Caco-2 (cell line): Measurements from ENCODE around the gene TUBA1C. TPM values are rescaled to one million over a fixed set of nuclear protein-coding genes. Genes with fewer than 3 reads are reported as not detected.

Experiments used
- BruUV-seq: library from RNA; stranded (reverse); fragments of 400-500 nt; replicated peaks from 2 replicates; lab custom pipeline; 2021; lab: Mats Ljungman, UMichigan
- CTCF ChIA-PET: fragments of 300-600 bp; sonication (Branson Sonifier 250); formaldehyde crosslinking; loops from one replicate; lab custom pipeline; 2022; ENCODE audit warnings: antibody characterized with exemption; lab: Charles Lee
- POLR2A ChIA-PET: fragments of 300-600 bp; sonication (Branson Sonifier 250); formaldehyde crosslinking; loops from one replicate; lab custom pipeline; 2022; ENCODE audit warnings: antibody characterized with exemption; lab: Charles Lee
- DNase-seq, 2 experiments: peaks; one replicate each; pipeline versions ENCODE4 v3.0.0 to v3.0.0-alpha.2; 2020 to 2022
- H3K27me3 ChIP-seq: replicated peaks from 2 replicates; pipeline ENCODE4 v1.6.0; 2011; ENCODE audit warnings: low read length; ENCODE audit not compliant: control insufficient read depth, insufficient read depth
- H3K36me3 ChIP-seq: 2 replicates; pipeline ENCODE4 v1.5.1; 2011; ENCODE audit warnings: low read length; ENCODE audit not compliant: control insufficient read depth, insufficient read depth
- H3K4me1 ChIP-seq: fragments of 250-450 bp; sonication (Bioruptor Pico); 2 replicates; pipeline ENCODE4 v1.5.1; 2020; ENCODE audit warnings: mild to moderate bottlenecking
- H3K4me3 ChIP-seq: 2 replicates; pipeline ENCODE4 v1.5.1; 2011; ENCODE audit warnings: low read depth, mild to moderate bottlenecking, control low read depth, low read length
- H3K9me3 ChIP-seq: fragments of 250-450 bp; sonication (Bioruptor Pico); 2 replicates; pipeline ENCODE4 v1.5.1; 2020; ENCODE audit warnings: mild to moderate bottlenecking, moderate library complexity
- H3K27ac Mint-ChIP-seq: one replicate; pipeline ENCODE4 v1.8.0; 2022; ENCODE audit warnings: mixed read lengths; ENCODE audit not compliant: unreplicated experiment
- H3K27me3 Mint-ChIP-seq: one replicate; pipeline ENCODE4 v1.8.0; 2022; ENCODE audit warnings: mixed read lengths; ENCODE audit not compliant: insufficient read depth, unreplicated experiment
- H3K36me3 Mint-ChIP-seq: one replicate; pipeline ENCODE4 v1.8.0; 2022; ENCODE audit warnings: mild to moderate bottlenecking, mixed read lengths; ENCODE audit not compliant: insufficient read depth, unreplicated experiment
- H3K4me1 Mint-ChIP-seq: one replicate; pipeline ENCODE4 v1.8.0; 2022; ENCODE audit warnings: low read depth, mixed read lengths; ENCODE audit not compliant: unreplicated experiment
- H3K4me3 Mint-ChIP-seq: one replicate; pipeline ENCODE4 v1.8.0; 2022; ENCODE audit warnings: mild to moderate bottlenecking, moderate library complexity, mixed read lengths; ENCODE audit not compliant: unreplicated experiment
- H3K9me3 Mint-ChIP-seq: one replicate; pipeline ENCODE4 v1.8.0; 2022; ENCODE audit warnings: mixed read lengths; ENCODE audit not compliant: unreplicated experiment
- intact Hi-C: fragments of 100-400 bp; cut with micrococcal nuclease; formaldehyde crosslinking; loops from one replicate; pipeline ENCODE4 v1.10.0; 2022; ENCODE audit not compliant: unreplicated experiment
- total RNA-seq: library from RNA; stranded (reverse); gene quantifications from 2 replicates; pipeline ENCODE4 v1.2.3, GENCODE V29; 2022
- TF ChIP-seq, protein P1 (sequence below), 2 experiments: fragments of 200-600 bp in 1 of 2; IDR thresholded peaks; 1 replicate in 1 of 2; 2 replicates in 1 of 2; pipeline versions ENCODE4 v1.5.1 to v1.8.0; 2011 to 2022; ENCODE audit warnings: antibody characterized with exemption in 1 of 2, control low read depth in 1 of 2, inconsistent platforms in 1 of 2, low read depth in 1 of 2, low read length in 1 of 2, mild to moderate bottlenecking in 1 of 2, moderate library complexity in 1 of 2; ENCODE audit not compliant: insufficient read depth in 1 of 2, severe bottlenecking in 1 of 2, unreplicated experiment in 1 of 2

The TUBA1C gene
- total RNA-seq, 1 experiment from 2014 or later: 638 TPM

DNA sequence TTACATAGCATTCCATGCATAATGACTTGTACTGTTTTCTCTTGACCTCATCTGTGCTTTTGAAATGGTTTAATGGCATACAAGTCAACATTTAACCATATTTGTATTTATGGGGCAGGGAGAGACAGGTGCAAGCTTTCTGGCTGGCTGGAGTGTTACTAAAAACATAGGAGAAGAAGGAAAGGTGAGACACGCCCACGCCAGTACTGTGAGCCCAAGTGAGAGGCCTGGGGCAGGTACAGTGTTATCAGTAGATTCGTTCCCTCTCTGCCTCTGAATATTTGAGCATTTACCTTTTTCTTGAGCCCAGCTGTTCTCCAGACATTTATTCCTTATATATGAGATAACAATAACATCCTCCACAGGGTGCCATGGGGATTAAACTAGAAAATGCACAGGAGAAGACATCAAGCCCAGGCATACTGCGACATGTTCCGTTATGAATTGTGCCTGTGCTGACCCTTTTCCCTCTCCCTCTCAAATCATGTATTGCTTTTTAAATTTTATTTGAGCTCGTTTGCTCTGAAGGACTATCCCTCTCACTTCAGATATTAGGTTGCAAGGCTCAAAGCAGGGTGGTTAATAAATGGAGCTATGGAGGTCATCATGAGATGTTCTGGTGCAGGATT, 34.6 kb upstream of the TUBA1C start:
- intact Hi-C loops: no loop called here
- no peak overlapping the region for H3K4me3 Mint-ChIP-seq
- H3K9me3 ChIP-seq: no peaks in the 10 kb centered on the region
- H3K4me1 Mint-ChIP-seq: peaks cover 13% of the 10 kb centered on the region
- no peak overlapping the region for H3K27ac Mint-ChIP-seq
- no peaks in the 10 kb centered on the region for H3K9me3 Mint-ChIP-seq
- DNase-seq: no peak
- TF ChIP-seq, protein P1, sequence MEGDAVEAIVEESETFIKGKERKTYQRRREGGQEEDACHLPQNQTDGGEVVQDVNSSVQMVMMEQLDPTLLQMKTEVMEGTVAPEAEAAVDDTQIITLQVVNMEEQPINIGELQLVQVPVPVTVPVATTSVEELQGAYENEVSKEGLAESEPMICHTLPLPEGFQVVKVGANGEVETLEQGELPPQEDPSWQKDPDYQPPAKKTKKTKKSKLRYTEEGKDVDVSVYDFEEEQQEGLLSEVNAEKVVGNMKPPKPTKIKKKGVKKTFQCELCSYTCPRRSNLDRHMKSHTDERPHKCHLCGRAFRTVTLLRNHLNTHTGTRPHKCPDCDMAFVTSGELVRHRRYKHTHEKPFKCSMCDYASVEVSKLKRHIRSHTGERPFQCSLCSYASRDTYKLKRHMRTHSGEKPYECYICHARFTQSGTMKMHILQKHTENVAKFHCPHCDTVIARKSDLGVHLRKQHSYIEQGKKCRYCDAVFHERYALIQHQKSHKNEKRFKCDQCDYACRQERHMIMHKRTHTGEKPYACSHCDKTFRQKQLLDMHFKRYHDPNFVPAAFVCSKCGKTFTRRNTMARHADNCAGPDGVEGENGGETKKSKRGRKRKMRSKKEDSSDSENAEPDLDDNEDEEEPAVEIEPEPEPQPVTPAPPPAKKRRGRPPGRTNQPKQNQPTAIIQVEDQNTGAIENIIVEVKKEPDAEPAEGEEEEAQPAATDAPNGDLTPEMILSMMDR (IDR thresholded peaks at IDR 0.05; ENCODE audit: insufficient read depth in 1 of 2, low read depth in 1 of 2, low read length in 1 of 2, severe bottlenecking in 1 of 2, unreplicated experiment in 1 of 2): no peak
- H3K27me3 ChIP-seq: no peaks in the 10 kb centered on the region
- peaks cover 7% of the 10 kb centered on the region for H3K36me3 Mint-ChIP-seq
- ChIA-PET CTCF (interaction anchor here (1.3 kb wide), 1 partner anchor 142 kb away, joined by 3 read pairs; no protein-coding TSS in a partner anchor), POLR2A (no interaction called here)
- no peaks in the 10 kb centered on the region; the same call in 1 of the 2 replicates for H3K4me1 ChIP-seq
- H3K27me3 Mint-ChIP-seq: peaks cover 2% of the 10 kb centered on the region
- H3K36me3 ChIP-seq: no peaks in the 10 kb centered on the region
- no TSS peak for BruUV-seq
- no peak overlapping the region for H3K4me3 ChIP-seq

GRCh38 chr12:49230805-49231194, 34.1 kb upstream of the TUBA1C start:
- DNase-seq: no peak
- BruUV-seq: no TSS peak
- Mint-ChIP-seq H3K4me1 (peaks cover 13% of the 10 kb centered on the region), H3K36me3 (peaks cover 7% of the 10 kb centered on the region), H3K27me3 (peaks cover 2% of the 10 kb centered on the region), H3K27ac (no peak overlapping the region), H3K9me3 (no peaks in the 10 kb centered on the region), H3K4me3 (no peak overlapping the region)
- intact Hi-C loops: no loop called here
- Histone ChIP-seq H3K36me3 (no peaks in the 10 kb centered on the region), H3K4me1 (no peaks in the 10 kb centered on the region; the same call in 1 of the 2 replicates), H3K9me3 (no peaks in the 10 kb centered on the region), H3K4me3 (no peak overlapping the region), H3K27me3 (no peaks in the 10 kb centered on the region)
- ChIA-PET POLR2A (no interaction called here), CTCF (interaction anchor here (1.3 kb wide), 1 partner anchor 142 kb away, joined by 3 read pairs; no protein-coding TSS in a partner anchor)
- TF ChIP-seq, protein P1 (IDR thresholded peaks at IDR 0.05; ENCODE audit: insufficient read depth in 1 of 2, low read depth in 1 of 2, low read length in 1 of 2, severe bottlenecking in 1 of 2, unreplicated experiment in 1 of 2): no peak

- H3K27me3 ChIP-seq: no peaks in the 10 kb centered on the region
- Mint-ChIP-seq H3K4me1 (peaks cover 13% of the 10 kb centered on the region), H3K4me3 (no peak overlapping the region), H3K36me3 (peaks cover 7% of the 10 kb centered on the region), H3K27ac (no peak overlapping the region), H3K9me3 (no peaks in the 10 kb centered on the region), H3K27me3 (peaks cover 2% of the 10 kb centered on the region)
- ChIA-PET POLR2A (no interaction called here), CTCF (interaction anchor here (0.7 kb wide), 1 partner anchor 32 kb away, joined by 3 read pairs; no protein-coding TSS in a partner anchor)
- DNase-seq: no peak
- no peaks in the 10 kb centered on the region for H3K36me3 ChIP-seq
- H3K4me1 ChIP-seq: no peaks in the 10 kb centered on the region; the same call in 1 of the 2 replicates
- BruUV-seq: no TSS peak
- intact Hi-C loops: no loop called here
- TF ChIP-seq, protein P1 (IDR thresholded peaks at IDR 0.05; ENCODE audit: insufficient read depth in 1 of 2, low read depth in 1 of 2, low read length in 1 of 2, severe bottlenecking in 1 of 2, unreplicated experiment in 1 of 2): no peak
- no peaks in the 10 kb centered on the region for H3K9me3 ChIP-seq
- H3K4me3 ChIP-seq: no peak overlapping the region
Measured at GRCh38 chr12:49231878-49232655, 32.8 kb upstream of the TUBA1C start.
